Measurements from ENCODE around the gene LGI4.
"Not testable (repeated sequence)": the region's sequence is repeated elsewhere in the genome, so short reads cannot be mapped to it uniquely, and the experiment has no call there.

The LGI4 gene

DNA sequence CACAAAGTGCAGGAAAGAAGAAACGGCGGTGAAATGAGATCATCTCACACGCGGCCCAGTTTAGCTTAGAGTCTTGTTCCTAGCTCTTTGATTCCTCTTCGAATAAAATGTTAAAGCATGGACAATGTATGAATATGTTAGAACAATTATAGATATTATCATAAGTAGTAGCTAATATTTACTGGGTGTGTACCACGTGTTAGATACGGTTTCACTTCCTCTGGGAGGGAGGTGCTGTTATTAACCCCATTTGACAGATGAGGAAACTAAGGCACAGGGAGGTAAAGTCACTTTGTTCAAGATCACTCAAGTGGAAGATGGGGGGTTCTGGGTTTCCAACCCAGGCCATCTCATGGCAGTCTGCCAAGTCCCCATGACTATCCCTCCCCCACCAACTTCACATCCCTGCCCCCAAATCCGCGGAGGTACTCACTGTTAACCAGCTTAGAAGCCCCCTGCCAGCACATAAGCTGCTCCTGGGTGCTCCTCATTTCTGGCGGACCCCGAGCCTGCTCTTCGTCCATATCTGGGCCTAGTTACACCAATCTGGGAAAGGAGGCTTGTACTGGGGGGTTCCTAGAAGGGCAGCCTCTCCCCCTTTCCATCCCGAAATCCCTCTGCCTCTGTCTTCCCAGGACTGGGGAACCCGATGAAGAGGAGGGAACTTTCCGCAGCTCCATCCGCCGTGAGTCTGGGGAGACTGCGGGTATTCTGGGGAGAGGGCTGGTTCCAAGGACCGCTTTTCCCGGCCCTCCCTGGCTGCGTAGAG lies 7.2 kb upstream of the LGI4 start:
- DNase-seq = no peak

DNA sequence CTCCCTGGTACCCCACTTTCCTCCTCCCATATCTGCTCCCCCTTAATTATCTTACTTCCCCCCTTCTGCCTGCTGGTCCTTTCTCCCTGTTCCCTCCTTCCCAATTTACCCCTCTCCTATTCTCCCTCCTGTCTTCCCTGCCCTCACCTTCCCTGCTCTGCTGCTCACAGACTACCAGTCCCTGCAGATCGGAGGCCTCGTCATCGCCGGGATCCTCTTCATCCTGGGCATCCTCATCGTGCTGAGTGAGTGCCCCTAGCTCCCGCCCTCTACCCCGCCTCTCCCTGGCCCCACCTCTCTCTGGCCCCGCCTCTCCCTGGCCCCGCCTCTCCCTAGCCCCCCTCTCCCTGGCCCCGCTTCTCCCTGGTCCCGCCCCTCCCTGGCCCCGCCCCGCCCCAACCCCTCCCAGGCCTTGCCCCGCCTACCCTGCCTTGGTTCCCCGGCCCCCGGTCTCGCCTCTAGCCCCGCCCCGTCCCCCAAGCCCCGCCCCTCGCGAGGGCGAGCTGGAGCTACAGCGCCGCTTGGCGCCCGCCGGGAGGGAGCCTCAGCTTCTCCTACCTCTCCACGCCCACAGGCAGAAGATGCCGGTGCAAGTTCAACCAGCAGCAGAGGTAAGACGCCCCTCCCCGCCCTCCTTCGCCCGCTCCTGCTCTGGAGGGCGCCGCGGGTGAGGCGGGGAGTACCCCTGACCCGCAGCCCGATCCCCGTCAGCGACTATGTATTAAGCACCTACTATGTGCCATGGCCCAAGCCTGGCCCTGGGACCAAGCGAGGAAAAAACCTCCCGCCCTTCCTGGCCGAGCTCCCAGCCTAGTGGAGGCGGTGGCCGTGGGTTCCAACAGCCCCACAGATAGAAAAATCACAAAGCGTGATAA lies 6.3 kb upstream of the LGI4 start:
- peak; percentile 87 for DNase-seq

DNA sequence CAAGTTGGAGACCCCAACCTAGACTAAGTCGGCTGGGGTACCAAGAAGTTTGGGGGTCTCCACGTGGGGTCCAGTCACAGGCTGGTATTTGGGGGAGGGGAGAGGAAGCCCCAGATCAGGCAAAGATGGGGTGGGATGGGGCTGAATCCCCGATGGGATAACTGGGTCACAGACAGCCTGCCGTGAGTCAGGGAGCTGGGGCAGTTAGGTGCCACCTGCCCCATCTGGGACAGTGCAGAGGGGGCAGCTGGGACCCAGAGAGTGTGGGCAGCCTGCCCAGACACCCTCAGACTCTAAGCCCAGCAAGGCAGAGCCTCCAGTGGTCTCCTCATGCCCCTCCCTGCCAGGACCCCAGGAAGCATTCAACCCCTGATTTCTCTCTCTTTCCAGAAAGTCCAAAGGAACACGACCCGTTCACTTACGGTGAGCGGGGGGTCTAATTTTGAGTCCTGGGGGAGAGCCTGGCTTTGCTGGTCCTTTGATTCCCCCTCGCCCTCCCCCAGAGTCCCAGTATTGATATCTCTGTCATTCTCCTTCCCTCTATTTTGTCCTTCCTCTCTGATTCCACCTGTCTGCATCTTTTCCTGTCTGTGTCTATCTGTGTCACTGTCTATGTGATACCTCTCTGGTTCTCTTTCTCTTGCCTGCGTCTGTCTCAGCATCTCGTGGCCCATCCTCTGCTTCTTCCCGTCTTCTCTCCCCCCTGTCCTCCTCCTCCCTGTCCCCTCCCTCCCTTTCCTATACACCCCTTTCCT lies 5.5 kb upstream of the LGI4 start:
- no peak for DNase-seq

DNA sequence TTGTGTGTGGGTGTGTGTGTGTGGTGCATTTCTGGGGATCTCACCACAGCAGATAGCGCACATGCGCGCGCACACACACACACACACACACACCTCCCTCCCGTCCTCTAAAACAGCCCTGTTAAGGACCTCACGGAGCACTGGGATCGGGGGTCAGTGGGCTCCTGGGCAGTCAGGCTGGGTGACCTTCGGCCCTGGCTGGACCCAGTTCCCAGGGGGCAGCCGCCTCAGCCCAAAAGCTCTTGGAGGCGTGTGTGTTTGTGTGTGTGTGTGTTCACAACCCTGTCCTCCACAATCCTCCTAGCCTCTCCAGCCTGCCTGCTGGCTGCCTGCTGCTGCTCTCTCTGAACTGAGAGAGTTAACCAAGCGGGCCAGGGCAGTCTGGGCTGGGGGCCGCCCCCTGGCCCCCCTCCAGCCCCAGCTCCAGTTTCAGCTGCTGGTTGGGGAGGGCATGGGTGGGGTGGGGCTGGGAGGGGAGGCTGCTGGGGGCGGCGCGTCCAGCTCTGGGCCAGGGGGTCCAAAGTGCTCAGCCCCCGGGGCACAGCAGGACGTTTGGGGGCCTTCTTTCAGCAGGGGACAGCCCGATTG lies 3.5 kb upstream of the LGI4 start, which contains the start of gene FXYD1:
FXYD1 (plus strand) TSS at position 520 of the 588 bp plus-strand sequence. CDS start 1,256 bp downstream, outside the sequence.
- DNase-seq = no peak

DNA sequence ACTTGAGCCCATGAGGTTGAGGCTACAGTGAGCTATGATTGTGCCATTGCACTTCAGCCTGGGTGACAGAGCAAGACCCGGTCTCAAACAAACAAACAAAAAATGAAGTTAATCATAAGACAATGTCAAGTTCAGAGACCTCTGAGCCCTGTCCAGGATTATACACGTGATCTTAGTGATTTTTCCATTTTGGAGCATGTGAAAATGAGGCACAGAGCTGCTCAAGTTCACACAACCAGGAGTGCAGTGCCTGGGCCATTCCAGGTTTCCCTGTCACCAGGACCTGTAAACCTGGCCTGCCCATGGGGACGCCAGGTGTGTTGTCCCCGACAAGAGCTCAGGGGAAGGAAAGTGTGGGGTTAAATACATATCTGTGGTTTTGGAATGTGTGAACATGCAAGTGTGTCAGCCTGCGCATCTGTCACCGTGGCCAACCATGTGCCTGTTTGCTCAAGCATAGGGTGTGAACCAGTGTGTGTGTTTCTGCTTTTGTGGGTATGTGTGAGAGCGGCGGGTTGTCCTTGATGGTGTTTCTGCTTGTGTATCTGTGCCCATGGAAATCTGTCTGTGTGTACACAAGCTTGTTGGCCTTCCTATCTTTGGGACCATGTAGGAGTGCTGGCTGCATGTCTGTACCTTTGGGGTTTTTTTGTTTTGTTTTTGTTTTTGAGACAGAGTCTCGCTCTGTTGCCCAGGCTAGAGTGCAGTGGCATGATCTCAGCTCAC lies 2.3 kb upstream of the LGI4 start:
- no peak for DNase-seq

DNA sequence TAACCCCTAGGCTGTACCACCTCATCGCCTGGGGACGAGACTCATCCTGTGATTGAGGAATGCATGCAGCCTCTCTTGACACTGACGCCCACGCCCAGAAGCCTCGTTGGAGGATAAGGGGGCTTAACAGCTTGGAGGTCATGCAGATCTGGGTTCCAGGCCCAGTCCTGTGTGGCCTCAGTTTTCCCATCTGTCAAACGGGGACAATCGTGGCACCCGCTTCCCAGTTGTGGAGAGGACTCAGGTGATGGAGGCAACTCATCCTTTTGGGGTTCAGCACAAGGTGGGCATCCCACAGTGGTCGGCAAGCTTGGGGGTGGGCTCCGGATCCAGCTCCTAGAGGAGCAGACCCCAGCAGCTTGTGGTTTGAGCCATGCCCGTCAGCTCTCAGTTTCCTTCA lies 1.4 kb upstream of the LGI4 start:
- DNase-seq = no peak

DNA sequence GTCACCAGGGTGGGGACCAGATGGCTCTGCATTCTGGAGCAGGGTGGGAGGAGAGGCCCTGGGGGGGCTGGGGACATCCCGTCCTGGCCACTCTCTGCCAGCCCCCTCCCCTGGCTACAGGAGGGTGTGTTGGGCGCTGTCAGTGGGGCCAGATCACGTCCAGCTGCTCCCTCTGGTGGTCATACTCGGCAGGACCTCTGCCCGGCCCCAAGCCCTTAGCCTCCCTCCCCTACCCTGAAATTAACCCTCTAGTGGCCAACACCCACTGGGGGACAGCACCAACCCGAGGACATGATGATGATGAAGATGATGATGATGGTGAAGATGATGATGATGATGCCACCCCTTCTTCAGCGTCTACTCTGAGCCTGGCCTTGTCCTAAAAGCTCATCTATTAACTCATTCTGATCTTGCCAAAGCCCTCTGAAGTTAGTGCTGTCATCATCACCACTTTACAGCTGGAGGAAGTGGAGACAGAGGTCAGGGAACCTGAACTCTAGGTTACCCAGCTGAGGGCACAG lies 590 bp upstream of the LGI4 start:
- peak; percentile 53 for DNase-seq

DNA sequence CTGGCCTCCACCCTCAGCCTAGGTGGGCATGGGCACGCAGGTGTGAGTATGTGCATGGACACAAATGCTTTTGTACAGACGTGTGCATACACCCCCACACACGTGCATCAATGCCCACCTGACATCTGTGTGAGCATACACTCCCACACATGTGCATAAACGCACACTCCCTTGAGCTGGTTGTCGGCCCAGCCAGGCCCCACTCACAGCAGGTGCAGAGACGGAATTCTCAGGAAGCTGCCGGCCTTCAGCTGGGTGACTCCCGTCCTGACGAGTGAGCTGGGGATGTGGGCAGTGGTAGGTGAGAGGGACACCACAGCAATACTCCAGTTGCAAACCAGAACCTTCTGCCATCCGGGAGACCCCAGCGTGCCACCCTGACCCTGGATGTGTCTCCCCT lies 1.0 kb downstream of the LGI4 start:
- DNase-seq = no peak

DNA sequence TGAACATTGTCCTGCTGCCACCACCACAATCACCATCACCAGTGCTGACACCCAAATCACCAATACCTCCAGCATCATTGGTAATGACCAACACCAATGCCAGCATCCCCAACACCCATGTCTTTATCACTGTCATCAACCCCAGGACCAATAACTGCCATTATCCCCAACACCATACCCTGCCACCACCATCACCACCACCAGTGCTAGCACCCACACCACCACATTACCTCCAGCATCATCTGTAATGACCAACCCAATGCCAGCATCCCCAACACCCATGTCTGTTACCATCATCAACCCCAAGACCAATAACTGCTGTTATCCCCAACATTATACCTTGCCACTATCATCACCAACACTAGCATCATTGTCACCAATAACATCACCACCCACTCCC lies 2.6 kb downstream of the LGI4 start:
- no peak for DNase-seq

DNA sequence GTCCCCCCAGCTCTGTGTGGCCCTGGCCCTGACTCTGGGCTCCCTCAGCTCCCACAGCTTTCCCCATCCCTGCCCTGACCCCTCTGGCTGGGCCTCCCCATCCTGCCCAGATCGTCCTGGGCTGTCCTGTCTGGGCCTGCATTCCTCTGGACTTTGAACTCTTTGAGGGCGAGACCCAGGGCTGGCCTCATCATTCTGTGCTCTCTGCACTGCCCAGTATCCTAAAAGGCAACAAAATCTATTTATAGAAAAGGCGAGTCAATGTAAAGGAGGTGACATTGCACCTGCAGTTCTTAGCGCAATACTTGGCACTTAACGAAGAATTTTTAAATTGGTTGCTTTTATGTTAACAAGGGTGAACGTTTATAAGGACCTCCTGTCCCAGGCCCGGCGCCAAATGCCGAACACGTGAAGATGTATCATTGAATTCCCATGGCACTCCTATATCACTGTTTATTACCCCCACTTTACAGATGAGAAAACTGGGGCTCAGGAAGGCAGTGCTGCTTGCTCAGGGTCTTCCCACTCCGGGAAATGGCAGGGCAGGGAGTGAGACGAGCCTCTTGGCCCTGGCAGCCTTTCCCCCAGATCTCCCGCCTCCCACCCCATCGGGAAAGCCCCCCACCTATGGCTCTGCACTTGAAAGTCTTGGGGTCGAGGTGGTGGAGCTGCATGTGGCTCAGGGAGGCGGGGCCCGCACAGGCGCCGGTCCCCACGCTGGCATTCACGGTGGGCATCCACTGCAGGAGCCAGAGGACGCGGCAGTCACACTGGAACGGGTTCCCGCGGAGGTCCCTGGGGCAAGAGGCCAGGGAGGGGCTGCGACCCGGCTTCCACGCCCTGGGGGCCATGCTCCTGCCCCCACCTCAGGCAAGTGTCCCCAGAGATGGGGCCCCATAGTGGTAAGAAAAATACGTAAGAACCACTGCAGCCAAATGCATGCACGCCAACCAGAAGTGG lies 3.8 kb downstream of the LGI4 start:
- no peak for DNase-seq

DNA sequence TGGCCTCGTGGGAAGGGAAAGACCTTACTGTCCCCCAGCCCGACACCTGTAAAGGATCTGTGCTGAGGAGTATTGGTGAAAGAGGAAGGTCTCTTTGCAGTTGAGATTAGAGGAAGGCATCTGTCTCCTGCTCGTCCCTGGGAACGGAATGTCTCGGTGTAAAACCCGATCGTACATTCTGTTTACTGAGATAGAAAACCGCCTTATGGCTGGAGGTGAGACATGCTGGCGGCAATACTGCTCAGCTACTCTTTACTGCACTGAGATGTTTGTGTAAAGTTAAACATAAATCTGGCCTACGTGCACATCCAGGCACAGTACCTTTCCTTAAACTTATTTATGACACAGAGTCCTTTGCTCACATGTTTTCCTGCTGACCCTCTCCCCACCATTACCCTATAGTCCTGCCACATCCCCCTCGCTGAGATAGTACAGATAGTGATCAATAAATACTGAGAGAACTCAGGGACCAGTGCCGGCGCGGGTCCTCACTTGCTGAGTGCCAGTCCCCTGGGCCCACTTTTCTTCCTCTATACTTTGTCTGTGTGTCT lies 5.1 kb downstream of the LGI4 start:
- DNase-seq = not testable (repeated sequence)

DNA sequence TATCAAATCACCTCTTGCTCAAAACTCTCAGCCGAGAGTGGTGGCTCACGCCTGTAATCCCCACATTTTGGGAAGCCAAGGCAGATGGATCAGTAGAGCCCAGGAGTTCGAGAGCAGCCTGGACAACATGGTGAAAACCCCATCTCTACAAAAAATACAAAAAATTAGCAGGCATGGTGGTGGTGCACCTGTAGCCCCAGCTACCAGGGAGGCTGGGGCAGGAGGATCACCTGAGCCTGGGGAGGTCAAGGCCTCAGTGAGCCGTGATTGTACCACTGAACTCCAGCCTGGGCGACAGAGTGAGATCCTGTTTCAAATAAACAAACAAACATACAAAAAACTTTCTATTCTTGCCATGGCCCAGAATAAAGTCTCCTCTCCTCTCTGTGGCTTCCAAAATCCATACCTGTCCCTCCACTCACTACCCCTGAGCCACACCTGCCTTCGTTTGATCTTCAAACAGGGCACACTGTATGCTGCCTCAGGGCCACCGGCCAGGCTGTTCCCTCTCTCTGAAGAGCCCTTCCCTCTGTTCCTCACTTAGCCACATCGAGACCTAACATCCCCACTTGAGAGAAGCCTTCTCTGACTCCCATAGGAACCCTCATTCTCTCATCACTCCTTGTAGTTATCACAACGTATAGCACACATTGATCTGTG lies 6.3 kb downstream of the LGI4 start:
- no peak for DNase-seq

DNA sequence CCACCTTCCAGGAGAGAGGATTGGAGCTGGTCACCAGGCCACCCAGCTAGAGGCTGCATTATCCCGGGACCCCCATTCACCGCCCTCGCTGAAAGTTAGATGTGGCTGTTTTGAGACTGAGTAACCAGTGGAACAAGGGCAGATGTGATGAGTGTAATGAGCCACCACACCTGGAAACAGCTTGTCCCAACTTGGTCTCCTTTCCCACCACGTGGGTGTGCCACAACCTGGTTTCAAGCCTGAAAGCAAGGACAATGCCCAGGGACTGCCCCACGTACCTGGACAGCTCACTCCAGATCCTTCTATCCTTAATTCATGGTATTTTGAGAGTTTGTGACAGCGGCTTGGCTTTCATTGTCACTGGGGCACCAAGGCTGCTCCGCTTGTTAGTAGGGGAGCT lies 7.0 kb downstream of the LGI4 start:
- DNase-seq = no peak

DNA sequence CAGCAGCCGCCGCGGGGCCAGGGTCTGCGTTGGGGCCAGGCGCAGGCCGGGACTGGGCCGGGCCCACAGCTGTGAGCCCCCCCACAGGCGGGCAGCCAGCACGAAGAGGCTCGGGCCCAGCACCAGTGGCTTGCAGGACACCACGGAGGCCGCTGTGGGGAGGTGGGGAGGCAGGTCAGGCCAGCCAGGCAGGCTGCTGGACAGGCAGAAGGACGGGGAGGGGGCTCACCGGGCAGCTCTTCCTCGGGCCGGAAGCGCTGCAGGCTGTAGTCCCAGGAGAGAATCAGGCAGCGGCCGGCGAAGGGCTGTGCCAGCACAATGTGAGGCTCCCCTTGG lies 8.3 kb downstream of the LGI4 start:
- DNase-seq = no peak

DNA sequence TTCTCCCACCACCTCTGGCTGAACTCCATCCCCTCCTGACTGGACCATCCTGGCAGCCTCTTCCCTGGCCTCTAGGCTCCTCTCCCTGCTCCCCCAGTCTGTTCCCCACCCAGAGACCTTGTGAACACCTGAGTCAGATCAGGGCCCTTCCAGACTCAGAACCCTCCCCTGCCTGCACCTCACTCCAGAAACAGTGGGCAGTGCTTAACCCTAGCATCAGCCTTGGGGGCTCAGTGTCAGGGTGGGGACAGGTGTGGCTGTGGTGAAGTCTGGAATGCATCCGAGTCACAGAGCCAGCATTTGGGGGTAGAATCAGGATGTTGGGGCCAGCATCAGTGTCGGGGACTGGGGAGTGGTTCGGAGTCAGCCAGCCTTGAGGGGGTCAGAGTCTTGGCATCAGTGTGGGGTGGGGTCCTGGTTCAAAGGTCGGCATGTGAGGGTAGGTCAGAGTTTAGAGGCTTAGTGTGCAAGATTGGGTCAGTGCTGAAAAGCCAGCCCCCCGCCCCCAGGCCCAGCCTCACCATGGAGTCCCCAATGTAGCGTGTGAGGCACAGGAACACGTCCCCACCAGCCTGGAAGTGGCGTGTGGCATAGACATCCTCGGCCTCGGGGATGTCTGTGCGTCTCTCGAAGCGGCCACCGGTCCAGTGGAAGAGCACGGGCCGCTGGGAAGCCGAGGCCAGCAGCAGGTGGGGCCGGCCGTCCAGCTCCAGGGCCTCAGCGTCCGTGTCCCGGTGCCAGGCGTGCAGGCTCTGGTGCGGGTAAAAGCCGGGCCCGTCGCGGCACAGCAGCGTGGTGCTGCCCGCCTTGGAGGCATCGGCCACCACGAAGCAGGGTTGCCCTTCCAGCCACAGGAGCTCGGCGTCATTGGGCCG lies 8.9 kb downstream of the LGI4 start:
- no peak for DNase-seq

DNA sequence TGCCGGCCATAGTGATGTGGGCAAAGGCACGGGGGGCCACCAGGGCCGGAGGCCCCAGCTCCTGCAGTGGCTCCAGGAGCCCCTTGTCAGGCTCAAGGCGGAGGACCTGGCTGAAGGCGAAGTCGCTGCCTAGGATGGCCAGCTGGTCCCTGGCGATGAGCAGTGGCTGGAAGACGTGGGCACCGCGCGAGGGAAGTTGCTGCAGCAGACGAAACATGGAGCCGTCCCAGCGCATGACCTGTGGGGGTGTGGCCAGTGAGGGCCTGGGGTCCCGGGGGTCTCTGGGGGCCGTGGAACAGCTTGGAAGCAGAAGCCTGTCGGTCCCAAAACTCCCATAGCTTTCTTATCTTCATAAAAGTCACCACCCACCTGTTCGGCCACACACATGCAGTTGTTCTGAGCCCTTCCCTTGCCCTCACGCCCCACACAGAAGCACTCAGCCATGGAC lies 9.6 kb downstream of the LGI4 start:
- no peak for DNase-seq

DNA sequence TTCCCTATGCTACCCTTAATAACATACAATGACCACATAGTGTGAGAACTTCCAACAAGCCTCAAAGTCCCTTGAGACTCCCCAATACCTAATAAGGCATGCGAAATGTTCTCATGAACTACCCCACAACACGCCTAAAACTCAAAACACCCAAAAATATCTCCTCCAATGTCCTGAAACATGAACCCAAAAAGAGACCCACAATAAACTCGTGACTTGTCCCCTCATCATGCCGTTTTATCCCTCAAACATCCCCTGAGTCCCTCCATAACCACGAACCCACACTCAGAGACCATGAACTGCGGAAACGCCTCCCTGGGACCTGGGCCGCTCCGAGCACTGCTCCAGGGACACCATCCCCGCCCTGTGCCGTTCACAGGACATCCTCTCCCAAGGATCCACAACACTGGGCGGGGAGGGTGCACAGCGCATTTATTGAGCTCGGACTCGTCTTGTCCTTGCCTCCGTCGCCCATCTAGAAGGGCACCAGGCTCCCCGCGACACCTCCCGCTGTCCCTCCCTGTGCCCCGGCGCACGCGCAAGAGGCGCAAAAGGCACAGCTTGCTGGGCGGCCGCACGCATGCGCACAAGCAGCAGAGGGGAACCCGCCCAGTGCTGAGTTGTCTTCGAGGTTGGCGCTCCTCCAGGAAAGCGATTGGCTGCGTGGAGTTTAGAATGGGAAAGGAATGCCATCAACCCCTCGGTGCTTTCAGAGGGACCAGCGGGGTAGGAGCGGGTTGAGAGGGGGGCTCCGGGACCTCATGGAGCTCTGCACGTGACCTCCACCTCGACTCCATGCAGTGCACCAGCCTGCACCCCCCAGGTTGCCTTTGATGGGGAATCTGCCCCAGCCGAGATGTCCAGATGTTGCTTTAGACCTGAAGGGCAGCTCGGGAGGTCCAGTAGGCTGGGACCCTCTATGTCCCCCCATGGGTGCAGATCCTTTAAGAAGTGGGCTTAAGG lies 10.5 kb downstream of the LGI4 start:
- peak; percentile 94 for DNase-seq

DNA sequence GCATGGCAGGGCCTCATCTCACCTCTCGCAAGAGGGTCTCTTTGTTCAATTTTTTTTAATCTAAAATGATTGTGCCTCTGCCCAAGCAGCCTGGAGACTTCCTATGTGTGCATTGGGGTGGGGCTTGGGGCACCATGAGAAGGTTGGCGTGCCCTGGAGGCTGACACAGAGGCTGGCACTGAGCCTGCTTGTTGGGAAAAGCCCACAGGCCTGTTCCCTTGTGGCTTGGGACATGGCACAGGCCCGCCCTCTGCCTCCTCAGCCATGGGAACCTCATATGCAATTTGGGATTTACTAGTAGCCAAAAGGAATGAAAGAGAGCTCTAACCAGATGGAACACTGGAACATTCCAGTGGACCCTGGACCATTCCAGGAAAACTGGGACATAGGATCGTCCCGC lies 11.3 kb downstream of the LGI4 start:
- DNase-seq = no peak

All from fibroblast of skin of right quadriceps (primary cell).